GM19328 (cell line): ENCODE results near the gene MT1H.

ENCODE experiments used
- ATAC-seq: cut with Tn5 transposase; IDR thresholded peaks from one replicate; pipeline ENCODE4 v1.9.1; 2021; ENCODE audit warnings: mild to moderate bottlenecking, moderate library complexity; ENCODE audit not compliant: unreplicated experiment

Gene MT1H

GRCh38 chr16:56682703-56683397, 13.2 kb downstream of the MT1H start:
- ATAC-seq, result no peak

DNA sequence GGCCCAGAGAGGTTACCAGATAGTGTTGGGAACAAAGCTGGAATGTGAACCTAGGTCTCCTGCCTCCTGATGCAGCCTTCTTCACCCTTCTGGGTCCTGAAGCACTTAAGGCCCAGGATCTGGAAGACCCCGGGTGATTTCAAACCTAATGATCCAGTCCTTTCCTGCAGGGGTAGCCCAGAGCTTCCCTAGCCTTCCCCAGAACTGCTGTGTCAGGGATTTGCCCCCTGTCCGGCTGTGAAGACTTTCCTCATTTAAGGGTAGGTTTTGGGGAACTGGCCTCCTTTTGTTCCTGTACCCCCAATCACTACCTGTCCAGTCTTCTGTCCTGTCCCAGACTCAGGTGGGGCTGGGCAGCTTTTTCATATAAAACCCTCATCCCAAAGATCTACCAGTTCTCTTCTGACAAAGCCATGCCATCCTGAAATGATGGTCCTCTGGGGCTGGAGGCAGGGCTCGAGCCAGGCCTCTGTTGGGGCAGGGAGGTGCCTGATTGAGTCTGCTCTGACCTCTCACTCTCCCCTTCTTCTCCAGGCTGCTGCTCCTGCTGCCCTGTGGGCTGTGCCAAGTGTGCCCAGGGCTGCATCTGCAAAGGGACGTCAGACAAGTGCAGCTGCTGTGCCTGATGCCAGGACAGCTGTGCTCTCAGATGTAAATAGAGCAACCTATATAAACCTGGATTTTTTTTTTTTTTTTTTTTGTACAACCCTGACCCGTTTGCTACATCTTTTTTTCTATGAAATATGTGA, 14.0 kb downstream of the MT1H start:
- ATAC-seq, result no peak

DNA sequence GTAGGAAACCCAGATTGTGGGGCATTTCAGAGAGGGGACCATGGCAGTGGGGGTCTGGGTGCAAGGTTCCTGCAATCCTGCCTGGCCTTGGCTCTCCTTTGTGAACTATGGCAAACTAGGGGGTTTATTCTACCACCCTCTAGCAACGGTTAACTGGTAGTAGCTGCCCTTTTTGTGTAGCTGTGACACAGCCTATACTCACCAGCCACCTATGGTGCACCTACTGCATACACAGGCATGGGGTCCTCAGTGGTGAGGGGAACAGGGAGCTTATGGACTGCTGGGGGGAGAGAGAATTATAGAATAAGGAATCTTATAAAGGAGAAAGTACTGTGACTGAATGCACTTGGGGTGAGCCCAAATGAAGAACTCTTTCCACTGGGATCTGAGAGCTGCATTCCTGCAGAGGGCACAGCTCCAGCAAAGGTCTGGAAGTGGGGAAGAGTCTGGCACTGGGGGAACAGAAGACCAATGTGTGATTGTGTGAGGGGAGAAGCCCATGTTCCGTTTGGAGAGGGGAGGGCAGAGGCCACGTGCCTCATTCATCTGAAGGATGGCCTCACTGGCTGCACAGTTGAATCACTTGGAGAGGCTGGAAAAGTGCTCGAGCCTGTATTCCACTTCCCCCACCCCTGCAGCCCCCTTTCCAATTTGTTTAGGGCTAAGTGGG, 14.8 kb downstream of the MT1H start:
- no peak for ATAC-seq

DNA sequence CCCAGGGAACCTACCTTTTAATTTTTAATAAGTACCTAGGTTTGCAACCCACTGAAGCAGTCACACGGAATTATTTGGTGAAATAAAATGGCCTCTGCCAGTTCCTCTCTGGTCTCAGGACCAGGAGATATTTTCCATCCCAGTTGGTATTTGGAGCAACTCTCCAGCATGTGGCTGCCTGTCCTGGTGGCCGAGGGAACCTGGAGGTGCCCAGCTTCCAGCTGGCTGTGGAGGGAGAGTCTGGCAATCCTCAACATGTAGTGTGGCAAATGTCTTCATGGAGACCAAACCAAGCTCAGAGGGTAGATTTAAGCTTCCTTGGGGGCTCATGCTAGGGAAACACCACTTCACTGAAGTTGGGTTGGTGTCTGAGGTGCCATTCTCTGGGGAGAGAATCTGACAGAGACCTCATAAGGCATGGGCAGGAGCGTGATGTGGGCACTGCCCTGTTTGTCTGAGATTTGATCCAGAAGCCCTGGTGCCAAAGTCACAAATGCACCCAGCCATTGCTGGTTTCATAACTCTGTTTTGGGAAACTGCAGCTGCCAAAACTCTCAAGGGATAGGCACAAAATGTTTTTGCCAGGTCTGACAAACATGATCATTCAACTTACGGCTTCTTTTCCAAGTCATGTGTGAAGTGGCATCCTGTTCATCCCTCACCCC, 15.4 kb downstream of the MT1H start:
- ATAC-seq, result no peak

DNA sequence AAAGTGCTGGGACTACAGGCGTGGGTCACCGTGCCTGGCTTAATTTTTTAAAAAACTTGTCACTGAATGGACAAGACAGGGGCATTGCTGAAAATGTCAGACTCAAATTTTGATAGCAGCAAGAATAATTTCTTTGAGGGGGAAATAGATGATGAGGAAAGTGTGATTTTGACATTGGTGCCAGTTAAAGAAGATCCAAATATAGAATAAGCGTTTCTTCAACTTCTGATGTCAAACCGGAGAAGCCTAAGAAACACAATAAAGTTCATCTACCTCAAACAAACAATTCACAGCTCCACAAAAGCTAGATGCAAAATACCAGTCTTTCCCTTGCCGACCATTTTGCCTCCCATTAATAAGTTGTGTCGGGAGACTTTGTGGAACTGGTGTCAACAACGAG, 17.1 kb downstream of the MT1H start:
- ATAC-seq, result no peak

- no peak for ATAC-seq
Measured at GRCh38 chr16:56688762-56689161, 19.1 kb downstream of the MT1H start.

DNA sequence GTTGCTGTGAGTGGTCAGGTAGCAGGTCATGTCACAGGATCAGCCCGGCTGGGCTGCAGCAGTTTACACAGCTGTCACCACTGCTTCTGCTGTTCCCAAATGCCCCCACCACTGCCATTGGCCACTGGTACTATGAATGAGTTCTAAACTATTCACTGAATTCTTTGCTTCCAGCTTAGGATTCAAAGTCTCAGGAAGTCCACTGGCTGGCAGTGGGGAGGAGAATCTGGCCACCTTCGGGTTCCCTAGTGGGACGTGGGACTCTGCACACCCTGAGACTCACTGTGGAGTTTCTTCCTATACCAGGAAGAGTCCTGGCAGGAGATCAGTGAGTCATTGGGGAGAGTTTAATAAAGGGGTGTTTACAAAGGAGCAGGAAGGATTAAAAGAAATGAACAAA, 19.6 kb downstream of the MT1H start:
- ATAC-seq, result no peak

DNA sequence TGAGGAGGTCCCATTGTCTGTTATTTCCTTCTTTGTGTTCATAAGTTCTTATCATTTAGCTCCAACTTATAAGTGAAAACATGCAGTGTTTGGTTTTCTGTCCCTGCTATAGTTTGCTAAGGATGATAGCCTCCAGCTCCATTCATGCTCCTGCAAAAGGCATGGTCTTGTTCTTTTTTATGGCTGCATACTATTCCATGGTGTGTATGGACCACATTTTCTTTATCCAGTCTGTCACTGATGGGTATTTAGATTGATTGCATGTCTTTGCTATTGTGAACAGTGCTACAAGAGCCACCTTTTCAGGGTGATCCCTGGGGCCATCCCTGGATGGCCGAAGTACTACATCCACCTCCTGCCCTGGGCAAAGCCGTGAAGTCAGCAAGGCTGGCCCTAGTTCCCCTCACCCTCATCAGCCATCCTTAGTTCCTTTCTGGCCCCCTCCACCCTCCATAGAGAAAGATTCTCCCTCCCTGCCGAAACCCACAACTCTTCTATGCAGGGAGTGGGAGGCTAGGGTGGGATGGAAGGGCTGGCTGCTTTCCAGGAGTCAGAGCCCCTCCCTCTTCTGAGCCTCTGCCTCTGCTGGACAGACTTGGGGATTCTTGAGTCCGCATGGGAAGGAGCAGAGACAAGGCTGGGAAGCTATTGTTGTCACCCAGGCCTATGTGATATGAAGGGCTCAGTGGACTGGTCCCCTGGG, 21.0 kb downstream of the MT1H start:
- ATAC-seq, result no peak

GRCh38 chr16:56691885-56692284, 22.3 kb downstream of the MT1H start:
- ATAC-seq, result no peak

DNA sequence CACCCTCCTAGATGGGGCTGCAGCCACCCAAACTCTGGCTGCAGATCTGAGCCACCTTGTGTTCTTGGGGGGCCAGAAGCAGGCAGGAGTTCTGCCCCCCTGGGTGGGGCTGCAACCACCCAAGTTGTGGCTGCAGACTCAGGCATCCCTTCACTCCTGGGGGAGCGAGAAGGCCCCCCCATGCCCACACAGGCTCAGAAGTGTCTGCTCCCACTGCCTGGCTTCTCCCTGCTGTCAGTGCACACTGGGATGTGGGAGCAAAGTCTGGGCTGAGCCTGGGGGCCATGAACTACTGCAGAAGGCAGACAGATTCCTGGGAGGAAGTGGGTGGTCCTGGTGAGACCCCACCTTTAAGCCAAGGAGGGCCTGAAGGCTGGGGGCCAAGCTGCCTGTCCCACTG, 25.6 kb downstream of the MT1H start:
- ATAC-seq, result no peak

DNA sequence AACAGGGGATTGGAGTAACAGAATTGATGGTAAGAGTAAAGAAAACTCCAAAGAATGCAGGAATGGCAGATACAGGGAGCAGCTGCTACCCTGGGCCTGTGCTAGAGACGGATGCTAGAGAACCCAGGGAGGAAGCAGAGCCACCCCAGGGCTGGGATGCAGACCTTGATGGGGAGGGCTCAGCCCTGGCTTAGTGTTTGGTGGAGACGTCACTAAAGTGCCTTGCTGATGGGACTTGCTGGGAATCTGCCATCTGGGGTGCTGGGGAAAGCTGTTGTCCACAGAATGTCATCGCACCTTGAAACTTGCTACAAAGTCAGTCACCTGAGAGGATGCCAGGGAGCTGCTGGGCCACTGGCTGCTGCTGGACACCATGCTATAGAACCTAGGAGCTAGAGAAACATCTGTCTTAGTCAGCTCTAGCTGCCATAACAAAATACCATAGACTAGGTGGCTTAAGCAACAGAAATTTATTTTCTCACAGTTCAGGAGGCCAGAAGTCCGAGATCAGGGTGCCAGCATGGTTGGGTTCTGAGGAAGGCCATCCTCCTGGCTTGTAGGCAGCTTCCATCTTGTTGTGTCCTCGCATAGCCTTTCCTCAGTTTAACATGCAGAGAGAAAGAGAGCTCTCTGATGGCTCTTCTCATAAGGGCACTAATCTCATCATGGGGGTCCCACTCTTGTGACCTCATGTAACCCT, 28.0 kb downstream of the MT1H start:
- ATAC-seq, result no peak

DNA sequence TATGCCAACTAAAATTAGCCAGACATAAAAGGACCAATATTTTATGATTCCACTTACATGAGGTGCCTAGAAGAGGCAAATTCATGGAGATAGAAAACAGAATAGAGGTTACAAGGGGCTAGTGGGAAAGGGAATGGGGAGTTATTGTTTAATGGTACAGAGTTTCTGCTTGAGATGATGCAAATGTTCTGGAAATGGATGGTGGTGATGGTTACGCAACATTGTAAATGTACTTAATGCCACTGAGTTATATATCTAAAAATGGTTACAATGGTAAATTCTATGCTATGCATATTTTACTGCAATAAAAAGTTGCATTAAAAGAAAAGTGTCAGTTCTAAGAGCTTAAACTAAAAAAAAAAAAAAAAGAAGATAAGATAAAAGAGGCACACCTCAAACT, 30.6 kb downstream of the MT1H start:
- ATAC-seq, result no peak

DNA sequence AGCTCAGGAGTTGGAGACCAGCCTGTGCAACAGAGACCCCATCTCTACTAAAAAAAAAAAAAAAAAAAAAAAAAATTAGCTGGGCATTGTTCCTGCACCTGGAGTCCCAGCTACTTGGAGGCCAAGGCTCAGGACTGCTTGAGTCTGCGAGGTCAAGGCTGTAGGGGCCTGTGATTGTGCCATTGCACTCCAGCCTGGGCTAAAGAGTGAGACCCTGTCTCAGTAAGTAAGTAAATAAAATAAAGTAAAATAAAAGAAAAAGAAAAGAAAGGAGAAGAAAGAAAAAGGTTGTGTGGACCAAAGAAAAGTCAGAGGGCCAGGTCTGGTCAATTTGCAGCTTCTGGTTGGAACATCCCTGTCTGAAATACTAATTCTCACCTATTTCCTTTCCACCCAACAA, 31.0 kb downstream of the MT1H start:
- ATAC-seq, result no peak

DNA sequence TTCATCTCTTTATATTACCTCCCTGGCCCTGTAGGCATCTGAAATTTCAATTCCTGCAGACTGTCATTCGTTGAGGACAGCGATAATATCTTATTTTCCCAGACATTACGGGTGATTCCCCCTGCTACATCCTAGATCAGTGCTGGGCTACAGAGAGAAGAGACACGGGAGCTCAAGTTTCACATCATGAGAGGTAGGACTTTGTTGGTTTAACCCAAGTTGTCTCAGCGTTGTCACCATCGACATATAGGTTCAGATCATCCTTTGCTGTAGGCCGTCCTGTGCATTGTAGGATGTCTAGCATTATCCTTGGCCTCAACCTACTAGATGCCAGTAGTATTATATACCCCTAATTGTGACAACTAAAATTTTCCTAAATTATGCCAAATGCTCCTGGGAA, 31.9 kb downstream of the MT1H start:
- no peak for ATAC-seq

GRCh38 chr16:56702836-56703235, 33.2 kb downstream of the MT1H start:
- ATAC-seq, result no peak

DNA sequence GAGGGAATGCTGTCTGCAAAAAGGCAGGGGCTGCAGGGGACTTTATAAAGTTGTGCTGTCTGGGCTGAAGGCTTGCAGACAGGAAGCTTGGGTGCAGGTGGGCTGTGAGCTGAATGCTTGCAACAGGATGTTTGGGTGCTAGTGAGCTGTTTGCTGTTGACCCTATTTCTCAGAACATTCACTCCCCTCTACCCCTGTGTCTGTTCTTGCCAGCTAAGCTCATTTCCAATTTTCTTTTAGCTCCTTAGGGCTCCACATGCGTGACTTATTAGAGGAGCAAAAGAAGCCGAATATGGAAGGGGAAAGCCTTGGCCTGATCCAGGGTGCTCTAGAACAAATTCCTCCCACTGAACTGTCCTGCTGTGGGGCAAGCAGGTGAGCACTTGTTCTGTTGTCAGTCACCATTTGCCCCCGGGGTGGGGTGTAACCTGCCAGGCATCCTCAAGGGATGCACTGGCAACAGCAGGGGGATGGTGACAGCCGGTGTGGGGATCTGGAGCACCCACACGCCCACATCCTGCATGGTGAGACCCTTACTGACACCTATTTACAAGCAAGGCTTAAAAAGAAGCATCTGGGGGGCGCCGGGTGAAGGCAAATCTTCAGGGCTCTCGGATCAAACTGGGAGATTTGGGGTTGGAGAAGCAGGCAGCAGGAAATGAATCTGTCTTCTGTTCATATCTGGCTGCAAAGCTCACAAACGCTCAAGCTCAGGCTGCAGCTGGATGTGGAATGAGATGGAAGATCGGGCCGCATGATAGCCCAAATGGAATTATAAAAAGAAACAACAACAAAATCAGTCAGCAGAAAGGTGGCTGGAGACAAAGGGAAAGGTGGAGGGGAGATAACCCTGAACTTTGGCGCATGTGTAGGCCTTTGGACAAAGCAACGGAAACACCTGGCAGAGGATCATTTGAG, 39.2 kb downstream of the MT1H start:
- no peak for ATAC-seq

GRCh38 chr16:56709443-56710040, 39.9 kb downstream of the MT1H start:
- ATAC-seq, result no peak

DNA sequence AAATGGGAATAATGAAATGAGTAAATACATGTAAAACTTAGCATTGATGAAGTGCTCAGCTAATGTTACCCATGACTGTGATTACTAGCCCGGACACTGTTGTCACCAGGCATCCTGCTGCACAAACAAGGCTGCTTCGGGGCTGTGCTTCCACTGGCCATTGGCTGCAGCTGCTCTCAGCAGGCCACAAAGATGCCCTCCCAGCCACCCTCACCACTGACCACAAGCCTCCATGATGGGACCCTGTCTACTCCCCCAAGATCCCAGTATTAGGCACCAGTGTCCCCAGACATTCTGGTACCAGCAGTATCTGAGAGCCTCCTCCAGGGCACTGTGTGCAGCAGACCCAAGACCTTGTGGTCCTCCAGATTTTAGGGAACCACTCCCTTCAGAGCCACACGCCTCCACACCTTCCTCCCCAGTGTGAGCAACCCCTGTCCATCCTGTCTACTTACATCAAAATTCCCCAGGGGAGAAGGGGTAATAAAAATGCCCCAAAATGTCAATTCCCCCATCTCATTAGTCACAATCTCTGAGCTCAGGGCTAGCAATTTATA, 40.6 kb downstream of the MT1H start:
- no peak for ATAC-seq

- ATAC-seq, result no peak
Measured at GRCh38 chr16:56711862-56712261, 42.2 kb downstream of the MT1H start.
